WTC11 (cell line): Measurements from ENCODE around the gene CLK3. TPM values are rescaled to one million over a fixed set of nuclear protein-coding genes. Genes with fewer than 3 reads are reported as not detected.

Source experiments
- ATAC-seq: fragments of 200-7000 bp; cut with Tn5 transposase; 2 replicates; pipeline ENCODE4 v1.10.0; 2021; ENCODE audit warnings: mild to moderate bottlenecking, moderate library complexity
- CTCF ChIA-PET: fragments of 300-600 bp; sonication (Branson Sonifier 250); formaldehyde crosslinking; loops from one replicate; lab custom pipeline; 2021; ENCODE audit warnings: antibody characterized with exemption; lab: Charles Lee
- POLR2A ChIA-PET: fragments of 350-600 bp; sonication (Branson Sonifier 250); formaldehyde crosslinking; loops from one replicate; lab custom pipeline; 2021; ENCODE audit warnings: antibody characterized with exemption; lab: Charles Lee
- DNase-seq: peaks from one replicate; pipeline ENCODE4 v3.0.0; 2021; ENCODE audit warnings: low spot score
- H3K27ac Mint-ChIP-seq: 2 replicates; pipeline ENCODE4 v1.8.0; 2021; ENCODE audit warnings: mixed read lengths
- H3K27me3 Mint-ChIP-seq: 2 replicates; pipeline ENCODE4 v1.8.0; 2021; ENCODE audit warnings: low read depth, mild to moderate bottlenecking, moderate library complexity, mixed read lengths
- H3K36me3 Mint-ChIP-seq: 2 replicates; pipeline ENCODE4 v1.8.0; 2021; ENCODE audit warnings: mixed read lengths
- H3K4me1 Mint-ChIP-seq: 2 replicates; pipeline ENCODE4 v1.8.0; 2022; ENCODE audit warnings: mixed read lengths
- H3K4me3 Mint-ChIP-seq: 2 replicates; pipeline ENCODE4 v1.8.0; 2021; ENCODE audit warnings: mild to moderate bottlenecking, moderate library complexity, mixed read lengths
- H3K9me3 Mint-ChIP-seq: 2 replicates; pipeline ENCODE4 v1.8.0; 2021; ENCODE audit warnings: mixed read lengths
- ATF1 ChIP-seq: sonication (generic); formaldehyde crosslinking; IDR thresholded peaks from 2 replicates; pipeline ENCODE4 v1.8.1; 2023; ENCODE audit warnings: mild to moderate bottlenecking, moderate library complexity, missing genetic modification reagents
- ATF3 ChIP-seq: sonication (generic); formaldehyde crosslinking; conservative IDR thresholded peaks from 2 replicates; pipeline ENCODE4 v1.8.1; 2022; ENCODE audit warnings: mild to moderate bottlenecking, missing genetic modification reagents
- CBFB ChIP-seq: sonication (generic); formaldehyde crosslinking; IDR thresholded peaks from 2 replicates; pipeline ENCODE4 v1.8.1; 2022; ENCODE audit warnings: mild to moderate bottlenecking, low read depth, missing genetic modification reagents
- E2F5 ChIP-seq: sonication (generic); formaldehyde crosslinking; IDR thresholded peaks from 2 replicates; pipeline ENCODE4 v1.8.1; 2022; ENCODE audit warnings: mild to moderate bottlenecking, moderate library complexity, missing genetic modification reagents
- EMX1 ChIP-seq: fragments of 250-450 bp; sonication (Bioruptor Pico); IDR thresholded peaks from 2 replicates; pipeline ENCODE4 v1.8.0; 2021; ENCODE audit warnings: mild to moderate bottlenecking
- ETV6 ChIP-seq: sonication (generic); formaldehyde crosslinking; IDR thresholded peaks from 2 replicates; pipeline ENCODE4 v1.8.1; 2022; ENCODE audit warnings: mild to moderate bottlenecking, missing genetic modification reagents
- FOXJ3 ChIP-seq: sonication (generic); formaldehyde crosslinking; IDR thresholded peaks from 2 replicates; pipeline ENCODE4 v1.9.0; 2021; ENCODE audit warnings: missing genetic modification reagents, mild to moderate bottlenecking, borderline replicate concordance
- IRF2 ChIP-seq: sonication (generic); formaldehyde crosslinking; IDR thresholded peaks from 2 replicates; pipeline ENCODE4 v1.8.0; 2022; ENCODE audit warnings: low read depth, missing genetic modification reagents, borderline replicate concordance
- JAZF1 ChIP-seq: fragments of 250-450 bp; sonication (Bioruptor Pico); IDR thresholded peaks from 2 replicates; pipeline ENCODE4 v1.9.0; 2021; ENCODE audit warnings: moderate library complexity, mild to moderate bottlenecking, inconsistent platforms
- KAT7 ChIP-seq: sonication (generic); formaldehyde crosslinking; IDR thresholded peaks from 2 replicates; pipeline ENCODE4 v1.8.1; 2023; ENCODE audit warnings: missing genetic modification reagents, mild to moderate bottlenecking, borderline replicate concordance
- NFYB ChIP-seq: sonication (generic); formaldehyde crosslinking; conservative IDR thresholded peaks from 2 replicates; pipeline ENCODE4 v1.8.0; 2022; ENCODE audit warnings: low read depth, missing genetic modification reagents
- NR3C1 ChIP-seq: sonication (generic); formaldehyde crosslinking; conservative IDR thresholded peaks from 2 replicates; pipeline ENCODE4 v1.8.1; 2023; ENCODE audit warnings: low read depth, mild to moderate bottlenecking, missing genetic modification reagents
- OVOL2 ChIP-seq: fragments of 250-450 bp; sonication (Bioruptor Pico); IDR thresholded peaks from 2 replicates; pipeline ENCODE4 v1.9.0; 2021; ENCODE audit warnings: mild to moderate bottlenecking, borderline replicate concordance
- PRDM15 ChIP-seq: sonication (generic); formaldehyde crosslinking; IDR thresholded peaks from 2 replicates; pipeline ENCODE4 v1.8.0; 2022; ENCODE audit warnings: missing genetic modification reagents
- PREB ChIP-seq: sonication (generic); formaldehyde crosslinking; IDR thresholded peaks from 2 replicates; pipeline ENCODE4 v1.8.1; 2022; ENCODE audit warnings: mild to moderate bottlenecking, missing genetic modification reagents, moderate library complexity, borderline replicate concordance
- RELA ChIP-seq: sonication (generic); formaldehyde crosslinking; IDR thresholded peaks from 2 replicates; pipeline ENCODE4 v1.8.1; 2022; ENCODE audit warnings: missing genetic modification reagents, mild to moderate bottlenecking, borderline replicate concordance
- SMAD3 ChIP-seq: sonication (generic); formaldehyde crosslinking; IDR thresholded peaks from 2 replicates; pipeline ENCODE4 v1.8.0; 2022; ENCODE audit warnings: missing genetic modification reagents, mild to moderate bottlenecking, borderline replicate concordance
- SMAD4 ChIP-seq: sonication (generic); formaldehyde crosslinking; IDR thresholded peaks from 2 replicates; pipeline ENCODE4 v1.8.0; 2022; ENCODE audit warnings: mild to moderate bottlenecking, missing genetic modification reagents
- STAT6 ChIP-seq: sonication (generic); formaldehyde crosslinking; conservative IDR thresholded peaks from 2 replicates; pipeline ENCODE4 v1.8.1; 2023; ENCODE audit warnings: mild to moderate bottlenecking, low read depth, missing genetic modification reagents, moderate library complexity
- TEAD1 ChIP-seq: sonication (generic); formaldehyde crosslinking; IDR thresholded peaks from 2 replicates; pipeline ENCODE4 v1.8.0; 2022; ENCODE audit warnings: mild to moderate bottlenecking, missing genetic modification reagents
- TP53 ChIP-seq: sonication (generic); formaldehyde crosslinking; IDR thresholded peaks from 2 replicates; pipeline ENCODE4 v1.8.1; 2023; ENCODE audit warnings: mild to moderate bottlenecking, missing genetic modification reagents
- USF2 ChIP-seq: sonication (generic); formaldehyde crosslinking; IDR thresholded peaks from 2 replicates; pipeline ENCODE4 v1.8.1; 2023; ENCODE audit warnings: mild to moderate bottlenecking, missing genetic modification reagents, moderate library complexity
- ZBTB21 ChIP-seq: sonication (generic); formaldehyde crosslinking; IDR thresholded peaks from 2 replicates; pipeline ENCODE4 v1.8.1; 2023; ENCODE audit warnings: mild to moderate bottlenecking, missing genetic modification reagents, borderline replicate concordance
- ZMAT4 ChIP-seq: fragments of 250-450 bp; sonication (Bioruptor Pico); IDR thresholded peaks from 2 replicates; pipeline ENCODE4 v1.9.0; 2021; ENCODE audit warnings: mild to moderate bottlenecking
- ZNF317 ChIP-seq: sonication (generic); formaldehyde crosslinking; IDR thresholded peaks from 2 replicates; pipeline ENCODE4 v1.8.1; 2023; ENCODE audit warnings: low read depth, mild to moderate bottlenecking, moderate library complexity, missing genetic modification reagents, borderline replicate concordance
- ZNF423 ChIP-seq: fragments of 250-450 bp; sonication (Bioruptor Pico); IDR thresholded peaks from 2 replicates; pipeline ENCODE4 v2.1.2; 2022; ENCODE audit warnings: mild to moderate bottlenecking, moderate library complexity
- total RNA-seq: library from RNA; stranded (reverse); gene quantifications from 3 replicates; pipeline ENCODE4 v1.2.3, GENCODE V29; 2021

CLK3 gene
- total RNA-seq, 1 experiment from 2014 or later: 48.1 TPM

GRCh38 chr15:74598126-74598842 is 17.4 kb upstream of the CLK3 start (continued):
- TF ChIP-seq ZBTB21 (no peak), SMAD3 (CRISPR knock-in tag) (peak; percentile 66; the same call in 1 of the 2 replicates), ATF1 (no peak), NFYB (CRISPR knock-in tag) (peak; percentile 99), KAT7 (CRISPR knock-in tag) (no peak), ZMAT4 (peak; percentile 4; the same call in 1 of the 2 replicates), USF2 (CRISPR knock-in tag) (peak; percentile 99), ZNF423 (peak; percentile 28; the same call in 1 of the 2 replicates), E2F5 (CRISPR knock-in tag) (no peak)

- POLR2A ChIA-PET: interaction anchor here (0.7 to 1.5 kb wide), 2 partner anchors 13 to 15 kb away, joined by 3 to 10 read pairs; no protein-coding TSS in a partner anchor
- TF ChIP-seq TP53 (no peak), IRF2 (CRISPR knock-in tag) (no peak), ZNF317 (no peak), JAZF1 (CRISPR knock-in tag) (no peak), FOXJ3 (CRISPR knock-in tag) (no peak), EMX1 (CRISPR knock-in tag) (no peak), ZNF423 (no peak), STAT6 (no peak), PREB (no peak), NR3C1 (no peak), RELA (no peak), ATF3 (CRISPR knock-in tag) (no peak), CBFB (CRISPR knock-in tag) (no peak), TEAD1 (CRISPR knock-in tag) (no peak), PRDM15 (CRISPR knock-in tag) (no peak), SMAD4 (CRISPR knock-in tag) (no peak), ETV6 (no peak), ZBTB21 (no peak), OVOL2 (no peak)
- CTCF ChIA-PET: interaction anchor here (1.4 to 2.4 kb wide), 5 partner anchors 11 to 189 kb away, joined by 4 to 11 read pairs (median 7); no protein-coding TSS in a partner anchor
- peaks cover 14% of the 10 kb centered on the region for H3K4me1 Mint-ChIP-seq
- no peak overlapping the region for H3K27ac Mint-ChIP-seq
- no peaks in the 10 kb centered on the region for H3K9me3 Mint-ChIP-seq
- ATAC-seq (no peak), DNase-seq (no peak)
- H3K27me3 Mint-ChIP-seq: no peaks in the 10 kb centered on the region
- H3K4me3 Mint-ChIP-seq: peak overlapping the region; percentile 79
- H3K36me3 Mint-ChIP-seq: peaks cover 18% of the 10 kb centered on the region
Measured at GRCh38 chr15:74599156-74599555, 16.5 kb upstream of the CLK3 start.
